ENCODE data around the gene ZFP91. TPM values are rescaled to one million over a fixed set of nuclear protein-coding genes. Genes with fewer than 3 reads are reported as not detected.

ZFP91 gene
- total and polyA plus RNA-seq, 9 of the 15 experiments (the other 6 are each of a cell fraction or from before 2014, with no cell fraction given), result 17.6 to 58.3 (median 34.0) TPM

- TF ChIP-seq NKRF (IDR thresholded peaks at IDR 0.05; ENCODE audit: borderline replicate concordance) (peak; percentile 42; the same call in 1 of the 2 replicates), ZNF589 (CRISPR knock-in tag; IDR thresholded peaks at IDR 0.05; ENCODE audit: low read depth) (peak; percentile 86), HNRNPLL (IDR thresholded peaks at IDR 0.05; ENCODE audit: low read depth, low read length, poor library complexity, severe bottlenecking) (peak; percentile 94), FOSL1 (tag; conservative IDR thresholded peaks at IDR 0.05) (peak; percentile 95), ETV5 (CRISPR knock-in tag; IDR thresholded peaks at IDR 0.05; ENCODE audit: low read depth) (peak; percentile 83), ZNF274 (IDR thresholded peaks at IDR 0.05; ENCODE audit: borderline replicate concordance, low read depth, low read length) (no peak), TAL1 (IDR thresholded peaks at IDR 0.05) (0 out of 2 replicates have a peak, but pooled peaks have one; percentile 1), POLR2A (conservative IDR thresholded peaks at IDR 0.05) (peak; percentile 75), ZBTB7A (IDR thresholded peaks at IDR 0.05; ENCODE audit: borderline replicate concordance, control insufficient read depth, low read depth, low read length) (peak; percentile 84), KDM5B (IDR thresholded peaks at IDR 0.05; ENCODE audit: insufficient replicate concordance, low read depth, low read length) (peak; percentile 60), FOXA3 (CRISPR knock-in tag; conservative IDR thresholded peaks at IDR 0.05 in 1 of 2, IDR thresholded peaks at IDR 0.05 in 1 of 2) (0 out of 4 replicates have a peak, but pooled peaks of 1 of the 2 experiments have one; percentile 54), ZNF609 (CRISPR knock-in tag; IDR thresholded peaks at IDR 0.05; ENCODE audit: borderline replicate concordance) (0 out of 2 replicates have a peak, but pooled peaks have one; percentile 16), PRPF4 (IDR thresholded peaks at IDR 0.05; ENCODE audit: insufficient read depth, low read depth, low read length, poor library complexity, severe bottlenecking) (no peak), NFYB (IDR thresholded peaks at IDR 0.05; ENCODE audit: extremely low read depth, insufficient read length) (peak; percentile 14), SAFB2 (IDR thresholded peaks at IDR 0.05; ENCODE audit: borderline replicate concordance, low read depth, low read length, severe bottlenecking) (no peak), TBL1XR1 (IDR thresholded peaks at IDR 0.05; ENCODE audit: low read length in 2 of 2) (0 out of 4 replicates have a peak, but pooled peaks of 1 of the 2 experiments have one; percentile 9)
Observed at GRCh38 chr11:58577555-58578135, 1.2 kb upstream of the ZFP91 start (continued).

All from K562 (cell line).